Eye (tissue), 1 donor: Measurements from ENCODE around the gene SLC27A1.

Experiments
- DNase-seq: peaks from one replicate; pipeline ENCODE4 v3.0.0-alpha.2; 2015

The SLC27A1 gene

DNA sequence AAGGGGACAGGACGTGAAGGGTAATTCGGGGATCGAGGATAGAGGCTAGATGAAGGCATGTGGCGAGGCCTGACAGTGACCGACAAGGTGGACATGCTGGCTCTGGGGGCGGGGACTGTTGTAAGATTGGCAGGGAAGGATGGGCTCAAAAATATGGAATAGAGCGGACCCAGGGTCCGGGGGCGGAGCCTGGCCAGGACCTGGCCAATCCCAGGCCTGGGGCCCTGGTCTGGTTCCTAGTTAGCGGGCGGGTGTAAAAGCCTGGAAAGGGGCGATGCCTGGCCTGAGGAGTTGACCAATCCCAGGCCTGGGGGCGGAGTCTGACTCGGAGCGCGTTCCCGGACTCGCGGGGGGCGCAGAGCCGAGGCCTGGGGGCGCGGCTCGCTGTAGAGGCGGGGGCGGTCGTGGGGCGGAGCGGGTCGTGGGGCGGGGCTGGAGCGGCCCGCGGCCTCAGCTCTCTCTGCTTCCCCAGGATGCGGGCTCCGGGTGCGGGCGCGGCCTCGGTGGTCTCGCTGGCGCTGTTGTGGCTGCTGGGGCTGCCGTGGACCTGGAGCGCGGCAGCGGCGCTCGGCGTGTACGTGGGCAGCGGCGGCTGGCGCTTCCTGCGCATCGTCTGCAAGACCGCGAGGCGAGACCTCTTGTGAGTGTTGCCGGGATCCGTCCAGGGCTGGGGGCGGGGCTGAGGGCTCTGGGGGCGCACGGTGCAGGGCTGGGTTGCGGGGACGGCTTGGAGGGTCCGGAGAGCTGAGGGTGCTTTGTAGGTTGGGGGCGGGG lies at the start of gene SLC27A1:
Gene SLC27A1, plus strand, starts transcription at position 457 of the 774 bp plus-strand sequence. Its CDS starts 17 bp downstream, at position 474.
- peak; percentile 99 for DNase-seq

DNA sequence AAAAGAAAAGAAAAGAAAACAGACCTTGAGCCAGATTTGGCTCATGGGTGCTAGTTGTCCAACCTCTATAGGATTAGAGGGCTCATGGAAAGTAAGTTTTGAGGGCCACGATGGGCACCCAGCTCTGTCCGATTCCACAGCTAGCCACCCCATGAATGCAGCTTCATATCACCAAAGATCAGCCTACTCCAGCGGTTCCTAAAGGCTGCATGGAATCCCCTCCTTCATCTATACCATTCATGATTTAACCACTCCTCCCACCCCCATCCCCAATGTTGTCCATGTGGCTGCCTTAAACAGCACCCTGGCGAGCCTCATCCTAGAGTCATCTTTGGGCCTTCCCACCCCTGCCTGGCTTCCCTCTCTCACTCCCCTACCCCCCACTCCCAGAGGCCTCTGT lies 48.4 kb upstream of the SLC27A1 start:
- no peak for DNase-seq

- DNase-seq = no peak
These were observed 46.7 kb upstream of the SLC27A1 start for GRCh38 chr19:17423429-17424208.

GRCh38 chr19:17424743-17425365 lies 45.5 kb upstream of the SLC27A1 start:
- DNase-seq = peak; percentile 84

DNA sequence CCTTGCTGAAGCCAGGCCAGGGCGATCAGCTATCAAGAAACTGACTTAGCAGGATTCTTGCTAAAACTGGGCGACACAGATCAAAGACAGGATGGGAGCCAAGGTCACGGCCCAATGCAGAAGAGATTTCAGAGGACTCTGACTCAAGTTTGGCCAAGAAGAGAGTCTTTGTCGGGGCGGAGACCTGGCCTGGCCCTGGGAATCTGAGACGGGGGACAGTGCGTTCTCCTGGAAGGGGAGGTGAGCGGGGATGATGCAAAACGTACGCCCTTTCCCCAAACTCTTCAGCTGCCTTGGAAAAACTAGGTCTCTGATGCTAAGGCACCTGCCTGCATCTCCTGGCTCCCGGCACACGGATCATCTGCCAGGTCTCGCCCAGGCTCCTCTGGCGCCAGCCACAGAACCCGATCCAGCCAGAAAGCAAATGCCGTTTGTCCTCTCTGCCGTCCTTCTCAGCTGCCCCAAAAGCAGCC lies 40.6 kb upstream of the SLC27A1 start:
- DNase-seq = no peak

GRCh38 chr19:17431417-17431816 lies 38.9 kb upstream of the SLC27A1 start:
- DNase-seq = no peak

DNA sequence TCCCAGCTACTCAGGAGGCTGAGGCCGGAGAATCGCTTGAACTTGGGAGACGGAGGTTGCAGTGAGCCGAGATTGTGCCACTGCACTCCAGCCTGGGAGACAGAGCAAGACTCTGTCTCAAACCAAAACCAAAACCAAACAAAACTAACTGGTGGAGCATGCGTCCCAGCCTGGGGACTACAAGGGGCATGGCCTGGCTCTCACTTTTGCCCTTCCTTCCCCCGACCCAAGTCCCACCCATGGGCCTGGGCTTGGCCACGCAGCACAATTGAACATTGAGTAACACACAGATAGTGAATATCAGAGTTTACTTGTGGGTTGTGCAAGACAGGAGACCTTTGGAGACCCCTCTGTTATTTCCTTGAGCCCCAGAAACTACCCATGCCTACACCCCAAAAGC lies 35.1 kb upstream of the SLC27A1 start:
- DNase-seq = no peak

DNA sequence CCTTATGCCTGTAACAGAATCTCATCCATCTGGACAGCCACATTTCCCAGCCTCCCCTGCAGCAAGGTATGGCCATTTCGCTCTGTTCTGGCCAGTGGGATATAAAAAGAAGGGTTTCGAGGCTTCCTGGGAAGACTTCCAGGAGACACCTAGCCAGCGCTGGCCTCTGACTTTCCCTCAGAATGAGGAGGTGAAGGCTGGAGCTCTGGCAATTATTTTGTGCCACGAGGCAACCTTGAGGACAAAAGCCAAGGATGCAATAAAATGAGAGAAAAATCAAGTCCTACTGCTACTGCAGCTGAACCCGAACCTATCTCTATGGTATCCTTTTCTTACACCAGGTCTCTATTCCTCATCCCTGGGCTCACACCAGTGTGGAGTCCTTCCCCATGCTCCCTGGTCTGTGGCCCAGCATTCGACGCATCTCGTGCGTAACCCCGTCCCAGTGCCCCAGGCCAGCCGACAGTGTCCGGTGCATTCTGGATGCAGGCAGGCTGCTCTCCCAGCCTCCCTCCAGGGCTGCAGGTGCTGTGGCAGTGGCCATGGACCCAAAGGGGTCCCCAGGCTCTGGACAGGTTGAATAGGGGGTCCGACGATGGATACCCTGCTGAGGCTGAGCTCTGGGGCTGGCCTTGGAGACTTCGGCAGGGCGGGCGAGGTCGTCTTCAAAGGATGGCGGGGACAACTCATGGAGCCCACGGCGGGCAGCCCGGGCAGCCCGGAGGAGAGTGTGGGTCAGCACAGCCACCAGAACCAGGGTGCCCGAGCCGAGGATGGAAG lies 34.0 kb upstream of the SLC27A1 start:
- no peak for DNase-seq

DNA sequence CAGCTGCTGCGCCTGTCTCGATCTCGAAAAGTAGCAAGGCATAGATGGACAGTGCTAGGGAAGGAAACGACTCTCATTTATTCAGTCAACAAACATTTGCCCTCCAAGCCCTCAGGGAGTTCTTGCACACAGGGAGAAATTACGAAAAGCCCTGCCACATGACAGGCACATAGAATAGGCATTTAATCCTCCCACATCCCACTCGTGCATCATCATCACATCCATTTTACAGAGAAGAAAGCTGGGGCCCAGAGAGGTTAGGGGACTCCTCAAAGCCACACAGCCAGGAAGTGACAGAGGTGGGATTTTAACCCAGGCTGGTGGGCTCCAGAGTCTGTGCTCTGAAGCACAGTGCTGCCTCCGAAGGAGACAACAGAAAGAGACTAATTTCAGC lies 33.5 kb upstream of the SLC27A1 start:
- DNase-seq = no peak

DNA sequence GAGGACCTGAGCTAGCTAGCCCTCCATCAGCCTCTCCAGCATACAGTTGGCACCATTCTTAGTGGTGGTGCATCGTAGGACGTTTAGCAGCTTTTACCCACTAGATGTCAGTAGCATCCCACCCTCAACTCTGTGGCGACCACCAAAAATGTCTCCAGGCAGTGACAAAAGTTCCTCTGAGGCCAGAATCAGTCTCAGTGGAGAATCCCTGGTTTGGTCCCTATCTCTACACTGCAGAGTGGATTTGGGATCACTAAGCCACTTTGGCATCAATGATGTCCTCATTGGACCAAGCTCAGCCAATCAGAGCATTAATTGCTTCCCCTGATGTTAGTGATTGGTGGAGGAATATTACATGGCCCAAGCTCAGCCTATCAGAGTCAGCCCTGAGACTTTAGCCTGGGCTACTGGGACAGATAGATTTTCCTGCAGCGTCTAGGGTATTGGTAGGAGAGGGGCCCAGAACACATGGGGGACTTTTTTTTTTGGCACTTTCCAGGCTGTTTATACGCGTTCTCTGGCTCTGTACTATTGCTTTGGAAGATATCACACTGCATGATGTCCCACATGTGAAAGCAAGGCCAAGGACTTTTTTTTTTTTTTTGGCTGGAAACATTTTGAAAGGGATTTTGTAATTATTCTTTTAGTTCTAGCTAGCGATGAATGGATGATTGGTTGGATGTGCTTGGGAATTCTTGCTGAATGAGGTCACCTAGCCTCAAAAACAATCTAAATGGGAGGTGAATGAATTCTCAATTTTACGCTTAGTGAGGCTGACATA lies 28.9 kb upstream of the SLC27A1 start:
- peak; percentile 64 for DNase-seq

- no peak for DNase-seq
These were observed 24.7 kb upstream of the SLC27A1 start for GRCh38 chr19:17445526-17446165.

GRCh38 chr19:17447704-17448130 lies 22.6 kb upstream of the SLC27A1 start:
- DNase-seq = no peak

- peak; percentile 66 for DNase-seq
These were observed 22.0 kb upstream of the SLC27A1 start, which contains the start of gene TMEM221 for GRCh38 chr19:17448131-17448967. TSS of gene TMEM221 (minus strand) at chr19:17448668. CDS start at chr19:17448462, 206 bp downstream.

DNA sequence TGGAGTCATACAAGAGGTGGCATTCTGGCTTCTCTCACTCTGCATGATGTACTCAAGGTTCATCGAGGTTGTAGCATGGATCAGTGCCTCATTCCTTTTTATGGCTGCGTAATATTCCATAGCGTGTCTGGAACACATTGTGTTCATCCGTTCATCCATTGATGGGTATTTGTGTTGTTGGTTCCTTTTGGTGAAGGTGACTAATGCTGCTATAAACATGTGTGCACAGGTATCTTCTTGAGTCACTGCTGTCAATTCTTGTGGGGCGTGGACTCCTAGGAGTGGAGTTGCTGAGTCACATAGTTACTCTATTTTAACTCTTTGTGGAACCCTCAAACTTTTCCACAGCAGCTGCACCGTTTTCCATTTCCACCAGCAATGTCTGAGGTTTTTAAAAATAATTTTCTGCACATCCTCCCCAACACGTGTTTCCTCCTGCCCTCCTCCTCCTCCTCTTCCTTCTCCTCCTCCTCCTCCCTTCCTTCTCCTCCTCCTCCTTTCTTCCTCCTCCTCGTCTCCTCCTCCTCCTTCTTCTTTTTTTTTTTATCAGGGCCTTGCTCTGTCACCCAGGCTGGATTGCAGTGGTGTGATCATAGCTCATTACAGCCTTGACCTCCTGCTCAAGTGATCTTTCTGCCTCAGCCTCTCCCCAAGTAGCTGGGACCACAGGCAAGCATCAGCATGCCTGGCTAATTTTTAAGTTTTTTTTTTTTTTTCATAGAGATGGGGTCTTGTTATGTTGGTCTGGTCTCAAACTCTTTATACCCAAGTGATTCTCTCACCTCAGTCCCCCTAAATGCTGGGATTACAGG lies 19.9 kb upstream of the SLC27A1 start:
- DNase-seq = no peak

- DNase-seq = no peak
These were observed 18.5 kb upstream of the SLC27A1 start for GRCh38 chr19:17451820-17452219.

DNA sequence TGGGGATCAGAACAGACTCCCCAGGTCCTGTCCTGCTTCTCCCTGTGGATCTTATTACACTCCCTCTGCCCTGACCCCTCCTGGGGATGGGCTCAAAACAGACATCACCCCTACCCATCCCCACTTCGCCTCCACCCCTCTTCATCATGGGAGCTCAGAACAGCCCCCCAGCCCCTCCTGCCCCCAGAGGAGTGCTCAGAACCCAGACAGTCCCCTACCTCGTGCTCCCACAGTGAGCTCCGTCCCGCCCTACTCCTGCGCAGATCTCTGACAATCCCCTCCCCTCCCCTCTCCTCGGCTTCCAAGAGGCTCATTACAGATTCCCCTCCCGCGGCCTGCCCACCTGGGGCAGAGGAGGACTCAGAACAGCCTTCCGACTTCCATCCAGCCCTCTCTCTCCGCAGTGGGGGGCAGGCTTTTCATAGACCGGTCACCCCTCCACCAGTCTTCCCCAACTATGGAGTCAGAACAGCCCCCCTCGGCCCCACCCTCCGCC lies 15.7 kb upstream of the SLC27A1 start:
- DNase-seq = no peak

GRCh38 chr19:17455308-17456123 lies 14.8 kb upstream of the SLC27A1 start:
- no peak for DNase-seq

- DNase-seq = no peak
These were observed 14.2 kb upstream of the SLC27A1 start for GRCh38 chr19:17456127-17456526.
